ENCODE measurements around the gene KAT8. TPM values are rescaled to one million over a fixed set of nuclear protein-coding genes. Genes with fewer than 3 reads are reported as not detected.
A peak's percentile ranks its signal among the peaks of the same experiment; 100 is the strongest.

The KAT8 gene
- total and polyA plus RNA-seq, 2 of the 13 experiments (the other 11 are each of a cell fraction or from before 2014, with no cell fraction given): 79.0 to 84.2 TPM

DNA sequence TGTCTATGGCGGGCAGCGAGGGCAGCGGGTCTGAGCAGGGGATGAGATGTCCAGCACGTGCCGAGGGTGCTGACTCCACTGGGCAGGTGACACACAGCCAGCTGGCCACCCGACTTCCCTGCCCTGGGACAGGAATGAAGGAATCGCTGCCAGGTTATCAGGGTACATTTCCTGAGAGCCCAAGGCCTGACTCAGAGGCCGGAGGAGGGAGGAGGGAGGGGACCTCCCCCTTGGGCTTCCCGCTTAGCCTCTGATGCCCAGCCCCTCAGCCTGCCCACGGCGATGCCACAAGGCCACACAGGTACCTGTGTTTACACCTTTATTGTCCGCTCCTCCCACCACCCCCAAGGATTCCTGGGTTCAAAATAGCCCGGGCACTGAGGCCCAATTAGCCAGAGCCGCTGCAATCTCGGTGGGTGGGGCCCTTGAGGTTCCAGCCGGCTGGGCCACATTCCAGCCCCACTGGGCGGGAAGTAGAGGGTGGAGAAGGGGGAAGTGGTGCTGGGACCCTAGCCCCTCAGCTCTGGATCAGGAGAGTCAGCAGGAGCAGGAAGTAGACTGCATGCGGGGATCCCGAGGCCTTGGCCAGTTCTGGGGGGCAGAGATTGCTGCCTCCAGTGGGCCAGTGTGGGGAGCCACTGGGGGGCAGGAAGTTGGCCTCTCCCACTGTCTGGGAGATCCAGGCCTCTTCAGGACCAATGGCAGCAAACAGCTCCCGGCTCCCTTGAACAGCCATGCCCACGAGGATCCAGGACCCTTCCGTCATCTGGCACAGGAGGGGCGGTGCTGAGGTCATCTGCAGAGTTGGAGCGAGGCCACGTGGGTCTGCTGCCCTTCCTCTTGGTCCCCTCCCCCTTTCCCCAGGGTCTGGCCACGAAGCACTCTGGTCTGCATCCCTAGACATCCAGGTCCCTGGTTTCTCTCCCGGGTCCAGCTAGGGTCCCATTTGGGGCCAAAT, 21.4 kb downstream of the KAT8 start (continued):
- peak; percentile 74 for TF ChIP-seq TFDP2 (CRISPR knock-in tag; IDR thresholded peaks at IDR 0.05)
- 0 out of 2 replicates have a peak, but pooled peaks have one; percentile 53 for TF ChIP-seq ZNF616 (CRISPR knock-in tag; IDR thresholded peaks at IDR 0.05; ENCODE audit: low read depth)
- TF ChIP-seq, protein P1, sequence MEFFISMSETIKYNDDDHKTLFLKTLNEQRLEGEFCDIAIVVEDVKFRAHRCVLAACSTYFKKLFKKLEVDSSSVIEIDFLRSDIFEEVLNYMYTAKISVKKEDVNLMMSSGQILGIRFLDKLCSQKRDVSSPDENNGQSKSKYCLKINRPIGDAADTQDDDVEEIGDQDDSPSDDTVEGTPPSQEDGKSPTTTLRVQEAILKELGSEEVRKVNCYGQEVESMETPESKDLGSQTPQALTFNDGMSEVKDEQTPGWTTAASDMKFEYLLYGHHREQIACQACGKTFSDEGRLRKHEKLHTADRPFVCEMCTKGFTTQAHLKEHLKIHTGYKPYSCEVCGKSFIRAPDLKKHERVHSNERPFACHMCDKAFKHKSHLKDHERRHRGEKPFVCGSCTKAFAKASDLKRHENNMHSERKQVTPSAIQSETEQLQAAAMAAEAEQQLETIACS (CRISPR knock-in tag; IDR thresholded peaks at IDR 0.05): 0 out of 2 replicates have a peak, but pooled peaks have one; percentile 14
- TF ChIP-seq, protein P2, sequence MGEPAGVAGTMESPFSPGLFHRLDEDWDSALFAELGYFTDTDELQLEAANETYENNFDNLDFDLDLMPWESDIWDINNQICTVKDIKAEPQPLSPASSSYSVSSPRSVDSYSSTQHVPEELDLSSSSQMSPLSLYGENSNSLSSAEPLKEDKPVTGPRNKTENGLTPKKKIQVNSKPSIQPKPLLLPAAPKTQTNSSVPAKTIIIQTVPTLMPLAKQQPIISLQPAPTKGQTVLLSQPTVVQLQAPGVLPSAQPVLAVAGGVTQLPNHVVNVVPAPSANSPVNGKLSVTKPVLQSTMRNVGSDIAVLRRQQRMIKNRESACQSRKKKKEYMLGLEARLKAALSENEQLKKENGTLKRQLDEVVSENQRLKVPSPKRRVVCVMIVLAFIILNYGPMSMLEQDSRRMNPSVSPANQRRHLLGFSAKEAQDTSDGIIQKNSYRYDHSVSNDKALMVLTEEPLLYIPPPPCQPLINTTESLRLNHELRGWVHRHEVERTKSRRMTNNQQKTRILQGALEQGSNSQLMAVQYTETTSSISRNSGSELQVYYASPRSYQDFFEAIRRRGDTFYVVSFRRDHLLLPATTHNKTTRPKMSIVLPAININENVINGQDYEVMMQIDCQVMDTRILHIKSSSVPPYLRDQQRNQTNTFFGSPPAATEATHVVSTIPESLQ (CRISPR knock-in tag; conservative IDR thresholded peaks at IDR 0.05): no peak
- 0 out of 2 replicates have a peak, but pooled peaks have one; percentile 47 for TF ChIP-seq RELA (CRISPR knock-in tag; IDR thresholded peaks at IDR 0.05)
- 0 out of 2 replicates have a peak, but pooled peaks have one; percentile 15 for TF ChIP-seq ZNF713 (CRISPR knock-in tag; IDR thresholded peaks at IDR 0.05)
- TF ChIP-seq CHD4 (IDR thresholded peaks at IDR 0.05; ENCODE audit: borderline replicate concordance, low read length): no peak
- TF ChIP-seq ZSCAN22 (CRISPR knock-in tag; IDR thresholded peaks at IDR 0.05): no peak
- TF ChIP-seq, protein P3, sequence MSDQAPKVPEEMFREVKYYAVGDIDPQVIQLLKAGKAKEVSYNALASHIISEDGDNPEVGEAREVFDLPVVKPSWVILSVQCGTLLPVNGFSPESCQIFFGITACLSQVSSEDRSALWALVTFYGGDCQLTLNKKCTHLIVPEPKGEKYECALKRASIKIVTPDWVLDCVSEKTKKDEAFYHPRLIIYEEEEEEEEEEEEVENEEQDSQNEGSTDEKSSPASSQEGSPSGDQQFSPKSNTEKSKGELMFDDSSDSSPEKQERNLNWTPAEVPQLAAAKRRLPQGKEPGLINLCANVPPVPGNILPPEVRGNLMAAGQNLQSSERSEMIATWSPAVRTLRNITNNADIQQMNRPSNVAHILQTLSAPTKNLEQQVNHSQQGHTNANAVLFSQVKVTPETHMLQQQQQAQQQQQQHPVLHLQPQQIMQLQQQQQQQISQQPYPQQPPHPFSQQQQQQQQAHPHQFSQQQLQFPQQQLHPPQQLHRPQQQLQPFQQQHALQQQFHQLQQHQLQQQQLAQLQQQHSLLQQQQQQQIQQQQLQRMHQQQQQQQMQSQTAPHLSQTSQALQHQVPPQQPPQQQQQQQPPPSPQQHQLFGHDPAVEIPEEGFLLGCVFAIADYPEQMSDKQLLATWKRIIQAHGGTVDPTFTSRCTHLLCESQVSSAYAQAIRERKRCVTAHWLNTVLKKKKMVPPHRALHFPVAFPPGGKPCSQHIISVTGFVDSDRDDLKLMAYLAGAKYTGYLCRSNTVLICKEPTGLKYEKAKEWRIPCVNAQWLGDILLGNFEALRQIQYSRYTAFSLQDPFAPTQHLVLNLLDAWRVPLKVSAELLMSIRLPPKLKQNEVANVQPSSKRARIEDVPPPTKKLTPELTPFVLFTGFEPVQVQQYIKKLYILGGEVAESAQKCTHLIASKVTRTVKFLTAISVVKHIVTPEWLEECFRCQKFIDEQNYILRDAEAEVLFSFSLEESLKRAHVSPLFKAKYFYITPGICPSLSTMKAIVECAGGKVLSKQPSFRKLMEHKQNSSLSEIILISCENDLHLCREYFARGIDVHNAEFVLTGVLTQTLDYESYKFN (CRISPR knock-in tag; conservative IDR thresholded peaks at IDR 0.05): 0 out of 2 replicates have a peak, but pooled peaks have one; percentile 18
- TF ChIP-seq, protein P4, sequence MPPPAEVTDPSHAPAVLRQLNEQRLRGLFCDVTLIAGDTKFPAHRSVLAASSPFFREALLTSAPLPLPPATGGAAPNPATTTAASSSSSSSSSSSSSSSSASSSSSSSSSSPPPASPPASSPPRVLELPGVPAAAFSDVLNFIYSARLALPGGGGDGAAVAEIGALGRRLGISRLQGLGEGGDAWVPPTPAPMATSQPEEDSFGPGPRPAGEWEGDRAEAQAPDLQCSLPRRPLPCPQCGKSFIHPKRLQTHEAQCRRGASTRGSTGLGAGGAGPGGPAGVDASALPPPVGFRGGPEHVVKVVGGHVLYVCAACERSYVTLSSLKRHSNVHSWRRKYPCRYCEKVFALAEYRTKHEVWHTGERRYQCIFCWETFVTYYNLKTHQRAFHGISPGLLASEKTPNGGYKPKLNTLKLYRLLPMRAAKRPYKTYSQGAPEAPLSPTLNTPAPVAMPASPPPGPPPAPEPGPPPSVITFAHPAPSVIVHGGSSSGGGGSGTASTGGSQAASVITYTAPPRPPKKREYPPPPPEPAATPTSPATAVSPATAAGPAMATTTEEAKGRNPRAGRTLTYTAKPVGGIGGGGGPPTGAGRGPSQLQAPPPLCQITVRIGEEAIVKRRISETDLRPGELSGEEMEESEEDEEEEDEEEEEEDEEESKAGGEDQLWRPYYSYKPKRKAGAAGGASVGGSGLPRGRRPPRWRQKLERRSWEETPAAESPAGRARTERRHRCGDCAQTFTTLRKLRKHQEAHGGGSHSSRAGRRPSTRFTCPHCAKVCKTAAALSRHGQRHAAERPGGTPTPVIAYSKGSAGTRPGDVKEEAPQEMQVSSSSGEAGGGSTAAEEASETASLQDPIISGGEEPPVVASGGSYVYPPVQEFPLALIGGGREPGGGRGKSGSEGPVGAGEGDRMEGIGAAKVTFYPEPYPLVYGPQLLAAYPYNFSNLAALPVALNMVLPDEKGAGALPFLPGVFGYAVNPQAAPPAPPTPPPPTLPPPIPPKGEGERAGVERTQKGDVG (CRISPR knock-in tag; IDR thresholded peaks at IDR 0.05; ENCODE audit: borderline replicate concordance): peak; percentile 74; the same call in 1 of the 2 replicates
- TF ChIP-seq ZFY (CRISPR knock-in tag; IDR thresholded peaks at IDR 0.05): peak; percentile 57

All from HepG2 (cell line).